Testis (tissue), 2 donors: ENCODE data around the gene DDI2.

Experiments
- POLR2A ChIP-seq: fragments of 450-650 bp; IDR thresholded peaks from one replicate; pipeline ENCODE4 v1.6.1; 2017; ENCODE audit warnings: antibody characterized with exemption, mild to moderate bottlenecking, moderate library complexity
- TF ChIP-seq, protein P1 (sequence below), 3 experiments: fragments of 450-650 bp in 2 of 3; fragments of 200-600 bp in 1 of 3; sonication (generic) in 1 of 3; IDR thresholded peaks; one replicate each; pipeline ENCODE4 v1.5.1; 2016 to 2019; ENCODE audit warnings: antibody characterized with exemption in 3 of 3, mild to moderate bottlenecking in 2 of 3, moderate library complexity in 1 of 3

DNA sequence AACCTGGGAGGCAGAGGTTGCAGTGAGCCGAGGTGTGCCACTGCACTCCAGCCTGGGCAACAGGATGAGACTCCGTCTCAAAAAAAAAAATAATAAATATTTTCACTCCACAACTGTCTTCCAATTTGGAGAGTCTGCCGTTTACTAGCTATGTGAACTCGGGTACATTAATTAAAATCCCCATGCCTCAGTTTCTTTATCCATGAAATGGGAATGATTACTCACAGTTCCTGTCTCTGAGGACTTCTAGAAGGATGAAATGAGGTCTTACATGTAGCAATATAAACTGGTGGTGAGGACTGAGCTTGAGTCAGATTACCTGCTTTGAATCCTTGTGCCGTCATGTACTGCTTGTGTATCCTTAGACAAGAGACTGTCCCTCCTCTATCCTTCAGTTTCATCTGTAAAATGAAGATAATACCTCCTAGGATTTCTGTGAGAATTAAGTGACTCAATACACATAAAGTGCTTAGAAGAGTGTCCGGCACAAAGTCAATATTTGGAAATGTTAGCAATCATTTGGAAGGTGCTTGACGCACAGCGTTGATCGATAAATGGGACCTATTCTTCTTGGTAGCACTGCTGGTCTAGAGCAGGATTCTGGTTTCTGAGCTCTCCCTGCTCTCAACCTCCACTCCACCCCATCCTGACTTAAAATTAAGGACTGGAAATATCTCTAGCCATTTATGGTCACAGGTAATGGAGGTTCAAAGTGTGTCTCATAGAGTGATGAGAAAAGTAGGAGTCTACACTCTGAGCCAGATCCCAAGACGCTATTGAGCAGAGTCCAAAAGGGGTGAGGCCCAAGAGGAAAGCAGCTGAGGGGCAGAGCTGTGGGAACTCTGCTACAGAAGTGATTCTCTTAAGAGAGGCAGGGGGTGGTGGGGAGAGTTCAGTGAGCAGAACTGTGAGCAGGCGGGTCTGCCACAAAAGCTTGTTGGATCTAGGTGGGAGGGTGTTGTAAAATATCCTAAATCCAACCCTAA is 11.6 kb upstream of the DDI2 start:
- no peak for TF ChIP-seq POLR2A
- TF ChIP-seq, protein P1, sequence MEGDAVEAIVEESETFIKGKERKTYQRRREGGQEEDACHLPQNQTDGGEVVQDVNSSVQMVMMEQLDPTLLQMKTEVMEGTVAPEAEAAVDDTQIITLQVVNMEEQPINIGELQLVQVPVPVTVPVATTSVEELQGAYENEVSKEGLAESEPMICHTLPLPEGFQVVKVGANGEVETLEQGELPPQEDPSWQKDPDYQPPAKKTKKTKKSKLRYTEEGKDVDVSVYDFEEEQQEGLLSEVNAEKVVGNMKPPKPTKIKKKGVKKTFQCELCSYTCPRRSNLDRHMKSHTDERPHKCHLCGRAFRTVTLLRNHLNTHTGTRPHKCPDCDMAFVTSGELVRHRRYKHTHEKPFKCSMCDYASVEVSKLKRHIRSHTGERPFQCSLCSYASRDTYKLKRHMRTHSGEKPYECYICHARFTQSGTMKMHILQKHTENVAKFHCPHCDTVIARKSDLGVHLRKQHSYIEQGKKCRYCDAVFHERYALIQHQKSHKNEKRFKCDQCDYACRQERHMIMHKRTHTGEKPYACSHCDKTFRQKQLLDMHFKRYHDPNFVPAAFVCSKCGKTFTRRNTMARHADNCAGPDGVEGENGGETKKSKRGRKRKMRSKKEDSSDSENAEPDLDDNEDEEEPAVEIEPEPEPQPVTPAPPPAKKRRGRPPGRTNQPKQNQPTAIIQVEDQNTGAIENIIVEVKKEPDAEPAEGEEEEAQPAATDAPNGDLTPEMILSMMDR (IDR thresholded peaks at IDR 0.05), result no peak
